Adipocyte (in vitro differentiated cells): ENCODE results near the gene APOA4.
"Not testable (repeated sequence)": the region's sequence is repeated elsewhere in the genome, so short reads cannot be mapped to it uniquely, and the experiment has no call there.

ENCODE experiments used
- DNase-seq: peaks from one replicate; pipeline ENCODE4 v3.0.0-alpha.2; 2015; ENCODE audit warnings: low read depth
- H3K27me3 ChIP-seq: replicated peaks from 2 replicates; pipeline ENCODE4 v1.7.0; 2013; ENCODE audit warnings: mild to moderate bottlenecking, low read length, moderate library complexity; ENCODE audit not compliant: control insufficient read depth, insufficient read depth
- H3K36me3 ChIP-seq: 2 replicates; pipeline ENCODE4 v1.7.0; 2013; ENCODE audit warnings: low read length, mild to moderate bottlenecking, moderate library complexity; ENCODE audit not compliant: control insufficient read depth, insufficient read depth, severe bottlenecking
- H3K4me1 ChIP-seq: 2 replicates; pipeline ENCODE4 v1.7.0; 2013; ENCODE audit warnings: mild to moderate bottlenecking, low read length, moderate library complexity; ENCODE audit not compliant: control insufficient read depth, insufficient read depth
- H3K4me3 ChIP-seq: 2 replicates; pipeline ENCODE4 v1.7.0; 2013; ENCODE audit warnings: mild to moderate bottlenecking, low read length, moderate library complexity
- H3K9ac ChIP-seq: 2 replicates; pipeline ENCODE4 v1.7.0; 2013; ENCODE audit warnings: mild to moderate bottlenecking, low read length, moderate library complexity
- H3K9me3 ChIP-seq: 2 replicates; pipeline ENCODE4 v1.7.0; 2013; ENCODE audit warnings: mild to moderate bottlenecking, low read length, moderate library complexity; ENCODE audit not compliant: control insufficient read depth

The APOA4 gene

GRCh38 chr11:116813170-116813569, 9.9 kb downstream of the APOA4 start:
- H3K27me3 ChIP-seq = no peaks in the 10 kb centered on the region
- no peak overlapping the region for H3K9ac ChIP-seq
- no peaks in the 10 kb centered on the region for H3K36me3 ChIP-seq
- H3K4me1 ChIP-seq = peaks cover 10% of the 10 kb centered on the region
- no peak overlapping the region for H3K4me3 ChIP-seq
- H3K9me3 ChIP-seq = peaks cover 3% of the 10 kb centered on the region
- DNase-seq = no peak

- no peak for DNase-seq
- Histone ChIP-seq H3K9ac (no peak overlapping the region), H3K36me3 (no peaks in the 10 kb centered on the region), H3K9me3 (peaks cover 3% of the 10 kb centered on the region), H3K4me3 (no peak overlapping the region), H3K4me1 (peaks cover 10% of the 10 kb centered on the region), H3K27me3 (no peaks in the 10 kb centered on the region)
These were observed 11.0 kb downstream of the APOA4 start for GRCh38 chr11:116812109-116812508.

- H3K27me3 ChIP-seq = no peaks in the 10 kb centered on the region
- DNase-seq = no peak
- H3K9ac ChIP-seq = no peak overlapping the region
- peaks cover 3% of the 10 kb centered on the region for H3K9me3 ChIP-seq
- H3K36me3 ChIP-seq = no peaks in the 10 kb centered on the region
- H3K4me3 ChIP-seq = no peak overlapping the region
- H3K4me1 ChIP-seq = peaks cover 10% of the 10 kb centered on the region
These were observed 11.9 kb downstream of the APOA4 start for GRCh38 chr11:116811194-116811593.

- H3K4me1 ChIP-seq = peaks cover 10% of the 10 kb centered on the region
- H3K9ac ChIP-seq = no peak overlapping the region
- H3K27me3 ChIP-seq = no peaks in the 10 kb centered on the region
- H3K9me3 ChIP-seq = peaks cover 3% of the 10 kb centered on the region
- no peak for DNase-seq
- H3K36me3 ChIP-seq = no peaks in the 10 kb centered on the region
- H3K4me3 ChIP-seq = no peak overlapping the region
These were observed 14.6 kb downstream of the APOA4 start for GRCh38 chr11:116808262-116809175.

- no peak overlapping the region for H3K4me3 ChIP-seq
- no peaks in the 10 kb centered on the region for H3K36me3 ChIP-seq
- no peak overlapping the region for H3K9ac ChIP-seq
- no peaks in the 10 kb centered on the region for H3K9me3 ChIP-seq
- H3K27me3 ChIP-seq = no peaks in the 10 kb centered on the region
- peaks cover 10% of the 10 kb centered on the region for H3K4me1 ChIP-seq
- no peak for DNase-seq
These were observed 15.4 kb downstream of the APOA4 start for GRCh38 chr11:116807601-116808261.

- Histone ChIP-seq H3K9ac (no peak overlapping the region), H3K27me3 (no peaks in the 10 kb centered on the region), H3K36me3 (no peaks in the 10 kb centered on the region), H3K9me3 (no peaks in the 10 kb centered on the region), H3K4me1 (peaks cover 7% of the 10 kb centered on the region), H3K4me3 (no peak overlapping the region)
- DNase-seq = no peak
These were observed 19.1 kb downstream of the APOA4 start for GRCh38 chr11:116804001-116804400.

- not testable (repeated sequence) for H3K36me3 ChIP-seq, H3K9me3 ChIP-seq, H3K4me1 ChIP-seq, H3K9ac ChIP-seq, H3K27me3 ChIP-seq, H3K4me3 ChIP-seq, DNase-seq
These were observed 21.4 kb downstream of the APOA4 start for GRCh38 chr11:116801662-116802061.

- Histone ChIP-seq H3K9ac (no peak overlapping the region), H3K9me3 (no peaks in the 10 kb centered on the region), H3K4me3 (no peak overlapping the region), H3K27me3 (no peaks in the 10 kb centered on the region), H3K4me1 (no peaks in the 10 kb centered on the region), H3K36me3 (no peaks in the 10 kb centered on the region)
- no peak for DNase-seq
These were observed 22.5 kb downstream of the APOA4 start for GRCh38 chr11:116800610-116801009.

- H3K27me3 ChIP-seq = no peaks in the 10 kb centered on the region
- H3K4me3 ChIP-seq = no peak overlapping the region
- no peaks in the 10 kb centered on the region for H3K36me3 ChIP-seq
- no peak overlapping the region for H3K9ac ChIP-seq
- no peaks in the 10 kb centered on the region for H3K9me3 ChIP-seq
- H3K4me1 ChIP-seq = peaks cover 4% of the 10 kb centered on the region
- no peak for DNase-seq
These were observed 24.7 kb downstream of the APOA4 start for GRCh38 chr11:116798368-116798767.

GRCh38 chr11:116797816-116798215, 25.3 kb downstream of the APOA4 start:
- Histone ChIP-seq H3K9ac (no peak overlapping the region), H3K4me3 (no peak overlapping the region), H3K27me3 (no peaks in the 10 kb centered on the region), H3K9me3 (no peaks in the 10 kb centered on the region), H3K36me3 (no peaks in the 10 kb centered on the region), H3K4me1 (peaks cover 10% of the 10 kb centered on the region)
- DNase-seq = no peak

GRCh38 chr11:116796548-116796947, 26.6 kb downstream of the APOA4 start:
- H3K4me3 ChIP-seq = no peak overlapping the region
- no peaks in the 10 kb centered on the region for H3K36me3 ChIP-seq
- H3K9me3 ChIP-seq = no peaks in the 10 kb centered on the region
- H3K4me1 ChIP-seq = peaks cover 23% of the 10 kb centered on the region
- H3K27me3 ChIP-seq = no peaks in the 10 kb centered on the region
- no peak for DNase-seq
- H3K9ac ChIP-seq = no peak overlapping the region
